CD1c-positive myeloid dendritic cell (primary cell): ENCODE results near the gene RXRB.

ENCODE experiments used
- DNase-seq: peaks from one replicate; pipeline ENCODE4 v3.0.0-alpha.2; 2016; ENCODE audit errors: extremely low spot score

The RXRB gene

DNA sequence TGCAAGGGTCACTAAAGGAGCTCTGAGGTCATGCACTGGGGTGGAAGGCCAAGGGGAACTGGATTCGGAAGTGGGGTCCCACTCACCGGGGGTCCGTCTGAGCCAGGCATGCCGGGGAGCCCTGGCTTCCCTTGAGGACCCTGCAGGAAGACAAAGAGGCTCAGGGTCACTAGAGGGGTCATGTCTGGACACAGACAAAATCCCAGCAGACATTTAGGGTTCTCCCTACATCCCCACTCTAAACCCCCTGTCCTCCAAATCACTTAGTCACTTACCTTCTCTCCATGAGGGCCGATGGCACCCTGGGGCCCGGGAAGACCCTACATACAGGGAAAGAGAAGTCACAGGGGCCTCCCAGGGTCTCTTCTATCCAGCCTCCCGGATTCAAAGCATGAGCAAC is 23.6 kb downstream of the RXRB start:
- DNase-seq: no peak

DNA sequence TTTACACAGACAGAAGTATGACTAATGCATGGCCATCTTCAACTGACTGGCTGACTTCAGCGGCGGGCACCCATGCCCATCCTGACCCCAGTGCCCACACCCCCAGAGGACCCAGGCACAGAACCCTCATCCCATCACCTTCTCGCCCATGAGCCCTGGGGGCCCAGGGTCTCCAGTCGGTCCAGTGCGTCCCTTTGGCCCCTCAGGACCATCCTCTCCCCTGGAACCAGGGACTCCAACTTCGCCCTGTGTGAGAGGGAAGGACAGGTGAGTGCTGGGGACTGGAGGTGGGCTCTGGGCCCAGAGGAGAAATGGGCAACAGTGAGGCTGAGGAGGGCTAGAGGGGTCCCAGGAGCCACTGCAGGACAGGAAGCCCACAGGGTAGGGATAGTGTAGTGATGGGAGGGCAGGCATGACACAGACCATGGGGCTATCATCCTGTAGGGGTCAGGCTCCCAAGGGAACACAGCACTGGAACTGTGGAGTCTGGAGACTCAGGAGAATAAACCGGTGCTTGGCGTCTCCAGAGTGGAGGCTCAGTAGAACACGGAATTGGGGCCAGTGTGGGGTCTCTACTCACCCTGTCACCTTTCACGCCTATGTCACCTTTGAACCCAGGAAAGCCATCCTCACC is 24.9 kb downstream of the RXRB start:
- DNase-seq: no peak

DNA sequence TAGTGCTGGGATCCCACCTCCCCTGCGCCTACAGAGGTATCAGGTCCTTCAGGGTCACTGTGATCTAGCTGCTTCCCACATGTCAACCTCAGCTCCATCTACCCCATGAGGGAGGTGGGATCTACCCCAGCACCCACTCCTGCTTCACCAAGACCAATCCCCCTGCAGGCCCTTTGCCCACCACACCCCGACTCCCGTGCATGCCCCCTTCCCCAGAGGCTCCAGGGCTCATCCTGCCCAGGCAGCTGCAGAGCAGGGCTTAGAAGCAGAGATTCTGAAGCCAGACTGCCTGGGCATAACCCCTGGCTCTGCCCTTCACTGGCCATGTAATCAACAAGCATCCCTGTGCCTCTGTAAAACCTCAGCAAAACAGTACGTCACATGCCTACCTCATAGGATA is 25.7 kb downstream of the RXRB start:
- DNase-seq: no peak

DNA sequence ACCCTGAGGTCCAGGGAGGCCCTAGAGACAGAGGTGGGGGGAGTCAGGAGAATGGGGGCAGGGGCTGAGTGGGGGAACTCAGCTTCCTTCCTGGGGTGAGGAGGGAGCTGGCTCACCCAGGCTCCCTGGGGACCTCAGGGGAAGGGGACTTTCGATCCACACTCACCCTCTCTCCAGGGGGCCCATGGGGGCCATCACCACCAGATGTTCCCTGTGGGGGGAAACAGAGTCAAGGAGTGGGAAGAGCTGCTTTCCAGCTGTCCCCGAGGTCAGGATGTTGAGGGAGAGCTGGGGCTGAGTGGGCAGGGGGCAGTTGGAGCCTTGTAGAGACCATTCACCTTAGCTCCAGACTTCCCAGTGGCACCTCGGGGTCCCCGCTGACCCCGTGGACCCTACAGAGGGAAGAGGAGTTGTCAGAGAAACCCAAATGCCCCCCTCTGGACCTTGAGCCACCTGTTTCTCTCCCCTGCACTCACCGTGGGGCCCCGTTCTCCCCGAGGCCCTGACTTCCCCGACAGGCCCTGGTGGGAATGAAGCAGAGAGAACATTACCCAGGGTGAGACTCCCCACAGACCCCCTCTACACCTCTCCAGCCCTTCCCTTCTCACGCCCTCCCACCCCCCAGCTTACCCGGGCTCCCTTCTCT is 26.8 kb downstream of the RXRB start:
- no peak for DNase-seq

DNA sequence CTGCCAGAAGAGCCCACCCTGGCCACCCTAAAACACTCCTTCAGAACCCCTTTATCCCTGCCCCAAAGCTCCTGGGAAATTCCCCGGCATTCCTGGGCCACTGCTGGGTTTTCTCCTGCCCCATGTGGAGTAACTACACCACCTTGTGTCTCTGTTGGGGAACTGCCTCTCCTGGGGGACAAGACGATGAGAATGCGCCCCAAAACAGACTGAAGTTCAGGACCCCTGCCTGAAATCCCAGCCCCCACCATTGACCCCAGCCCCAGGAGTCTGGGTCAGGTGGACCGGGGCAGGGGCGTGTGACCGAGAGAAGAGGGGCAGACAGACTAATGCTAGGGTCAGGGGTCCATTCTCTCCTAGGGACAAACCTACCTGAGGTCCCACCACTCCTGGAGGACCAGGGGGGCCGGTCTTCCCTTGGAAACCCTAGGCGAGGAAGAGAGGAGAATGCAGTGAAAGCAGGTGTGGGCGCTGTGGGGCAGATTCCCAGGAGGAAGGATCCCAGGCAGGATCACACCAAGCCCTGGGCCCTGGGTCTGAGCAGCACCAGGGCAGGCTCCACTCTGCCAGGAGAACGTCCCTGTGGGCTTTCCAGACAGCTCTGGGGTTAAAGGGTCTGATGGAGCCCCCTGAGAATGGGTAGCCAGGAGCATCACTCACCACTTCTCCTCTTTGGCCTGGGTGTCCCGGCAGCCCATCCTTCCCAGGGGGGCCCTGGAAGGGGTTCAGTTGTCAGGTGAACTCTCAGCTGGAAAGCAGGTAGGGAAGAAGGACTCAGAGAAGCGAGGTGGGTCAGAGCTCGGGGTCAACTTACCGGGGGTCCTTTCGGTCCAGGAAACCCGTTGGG is 27.6 kb downstream of the RXRB start:
- peak; percentile 51 for DNase-seq

DNA sequence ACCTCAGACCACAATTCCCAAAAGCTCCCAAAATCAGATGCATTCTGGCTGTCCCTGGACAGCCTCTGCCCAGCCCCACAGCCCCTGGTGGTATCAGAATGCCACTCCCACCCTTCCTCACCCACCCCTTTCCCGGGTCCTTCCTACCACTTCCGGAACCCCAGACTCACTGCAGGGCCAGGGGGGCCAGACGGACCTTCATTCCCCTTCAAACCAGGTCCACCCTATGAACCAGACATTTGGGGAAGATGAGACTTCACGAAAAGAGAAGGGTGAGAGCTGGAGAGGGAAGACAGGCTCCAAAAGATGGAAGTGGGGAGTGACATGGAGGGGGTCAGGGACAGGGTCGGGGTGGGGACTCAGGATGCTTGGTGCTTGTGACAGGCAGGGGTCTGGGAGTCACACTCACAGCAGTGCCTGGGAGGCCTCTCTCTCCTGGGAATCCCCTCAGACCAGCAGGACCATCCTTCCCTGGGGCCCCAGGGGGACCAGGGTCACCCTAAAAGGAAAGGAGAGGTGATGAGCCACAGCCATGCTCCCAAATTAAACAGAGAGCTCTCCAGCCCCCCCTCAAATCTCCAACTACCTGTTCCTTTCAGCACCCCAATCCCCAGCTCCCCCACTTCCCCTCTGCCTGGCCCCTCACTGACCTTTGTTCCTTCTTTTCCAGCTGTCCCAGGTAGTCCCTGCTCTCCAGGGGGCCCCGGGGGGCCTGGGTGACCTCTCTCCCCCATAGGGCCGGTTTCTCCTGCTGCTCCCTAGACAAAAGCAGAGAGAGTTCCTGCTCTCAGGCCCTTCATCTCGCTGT is 28.4 kb downstream of the RXRB start:
- no peak for DNase-seq

DNA sequence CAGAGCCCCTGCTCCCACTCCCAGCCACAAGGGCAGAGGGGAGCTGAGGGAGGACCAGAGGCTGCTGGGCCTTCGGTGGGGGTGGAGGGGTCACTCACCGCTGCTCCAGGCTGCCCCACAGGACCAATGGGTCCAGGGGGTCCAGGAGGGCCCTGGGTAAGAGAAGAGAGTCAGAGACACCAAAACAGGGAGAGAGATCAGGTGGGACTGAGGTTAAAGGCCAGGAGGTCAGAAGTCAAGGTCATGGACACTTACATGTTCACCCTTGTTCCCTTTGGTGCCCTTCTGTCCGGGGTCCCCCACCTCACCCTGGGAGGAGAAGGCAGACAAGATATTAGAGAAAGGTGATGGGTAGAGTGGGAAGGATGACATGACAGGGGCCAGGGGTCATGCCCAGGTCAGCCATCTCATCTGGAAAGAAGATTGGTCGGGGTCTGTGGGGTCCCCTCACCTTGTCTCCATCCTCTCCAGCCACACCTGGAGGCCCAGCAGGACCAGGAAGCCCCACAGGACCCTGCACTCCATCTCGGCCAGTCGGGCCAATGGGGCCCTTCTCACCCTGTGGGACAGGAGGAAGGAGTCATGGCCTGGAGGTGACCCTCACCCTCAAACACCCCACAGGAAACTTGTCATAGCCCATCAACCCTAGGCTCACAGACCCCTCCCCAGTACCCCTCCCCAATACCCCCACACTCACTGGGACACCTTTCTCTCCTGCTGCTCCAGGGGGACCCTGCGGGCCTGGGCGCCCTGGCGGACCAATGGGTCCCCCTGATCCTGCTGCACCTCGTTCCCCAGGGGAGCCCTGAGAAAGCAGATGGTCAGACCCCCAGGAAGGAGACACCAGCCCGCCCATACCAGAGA is 29.2 kb downstream of the RXRB start:
- DNase-seq: no peak

DNA sequence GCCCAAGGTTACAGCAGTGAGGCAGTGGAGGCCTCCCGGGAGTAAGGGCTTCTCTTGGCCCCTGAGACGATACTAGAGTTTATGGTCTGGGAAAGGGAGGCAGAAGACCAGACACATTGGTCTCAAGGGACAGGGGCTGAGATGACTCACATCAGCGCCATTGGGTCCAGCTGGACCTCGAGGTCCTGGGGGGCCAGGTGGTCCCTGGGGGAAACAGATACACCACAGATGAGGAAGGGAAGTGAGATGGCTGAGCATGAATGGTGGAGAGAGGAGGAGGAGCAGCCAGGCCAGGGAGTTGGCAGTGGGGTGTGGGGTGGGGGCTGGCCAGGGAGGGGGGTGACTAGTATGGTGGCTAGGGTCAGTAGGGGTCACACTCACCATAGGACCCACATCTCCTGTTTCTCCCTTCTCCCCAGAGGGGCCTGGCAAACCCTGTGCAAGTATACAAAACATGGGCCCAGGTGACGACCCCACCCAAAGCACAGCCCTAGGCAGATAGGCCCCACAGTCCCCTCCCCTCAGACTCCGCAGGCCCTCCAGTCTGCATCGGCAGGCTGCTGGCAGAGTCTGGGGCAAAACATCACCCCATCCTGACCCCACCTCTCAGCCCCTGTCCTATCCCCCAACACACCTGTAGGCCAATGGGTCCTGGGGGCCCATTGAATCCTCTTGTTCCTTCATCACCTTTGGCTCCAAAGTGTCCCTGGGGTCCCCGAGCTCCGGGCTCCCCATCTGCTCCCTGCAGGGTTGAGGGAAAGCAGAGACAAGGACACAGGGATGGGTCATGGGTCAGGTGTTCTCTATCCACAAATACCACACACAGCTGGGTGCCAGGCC is 30.1 kb downstream of the RXRB start:
- no peak for DNase-seq

DNA sequence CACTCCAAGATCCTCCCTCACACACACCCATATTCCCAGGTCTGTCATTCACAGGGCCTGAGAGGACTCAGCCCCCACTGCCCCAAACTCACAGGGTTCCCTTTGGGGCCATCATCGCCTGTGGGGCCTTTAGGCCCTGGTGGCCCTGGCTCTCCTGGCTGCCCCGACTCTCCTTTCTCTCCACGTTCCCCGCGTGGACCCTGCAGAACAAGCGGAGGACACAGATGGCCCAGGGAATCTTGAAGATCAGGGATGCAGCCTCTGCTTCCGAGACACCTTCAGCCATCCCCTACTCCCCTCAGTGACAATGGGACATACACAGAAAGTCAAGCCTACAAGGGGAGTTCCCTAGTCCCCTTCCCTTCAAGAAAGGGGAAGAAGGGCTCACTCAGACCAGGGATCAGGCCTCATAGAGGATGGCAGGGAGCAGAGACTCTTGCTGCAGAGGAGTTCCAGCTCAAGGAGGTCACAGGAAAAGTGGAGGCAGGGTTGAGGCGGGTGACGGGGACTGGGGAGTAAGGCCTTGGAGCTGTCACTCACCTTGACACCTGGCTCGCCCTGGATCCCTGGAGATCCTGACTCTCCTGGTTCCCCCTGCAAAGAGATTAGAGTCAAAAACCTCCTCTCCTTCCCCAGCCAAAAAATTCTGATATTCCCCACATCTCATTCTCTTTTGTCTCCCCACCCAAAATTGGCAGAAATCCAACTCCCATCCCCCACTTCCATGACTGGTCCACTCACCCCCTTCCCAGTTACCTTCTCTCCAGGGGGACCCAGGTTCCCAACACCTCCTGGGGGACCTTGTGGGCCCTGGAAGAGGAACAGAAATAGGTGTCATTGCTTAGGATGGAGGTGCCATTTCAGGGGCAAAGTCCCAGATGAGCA is 30.9 kb downstream of the RXRB start:
- DNase-seq: no peak

DNA sequence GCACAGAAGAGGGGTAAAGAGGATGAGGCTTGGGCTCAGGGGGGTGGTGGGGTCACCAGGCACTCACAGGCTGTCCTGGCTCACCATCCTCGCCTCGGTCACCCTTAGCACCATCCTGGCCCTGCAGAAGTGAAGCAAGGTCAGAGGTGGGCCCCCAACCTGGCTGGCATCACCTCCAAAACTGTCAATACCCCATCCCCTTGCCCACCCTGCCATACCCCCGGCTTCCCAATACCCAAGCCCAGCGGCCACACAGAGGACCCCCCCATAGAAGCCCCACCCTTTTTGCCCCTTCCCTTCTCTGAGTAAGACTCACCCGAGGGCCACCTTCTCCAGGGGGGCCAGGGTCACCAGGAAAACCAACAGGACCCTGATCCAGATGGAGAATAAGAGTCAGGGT is 31.8 kb downstream of the RXRB start:
- no peak for DNase-seq

DNA sequence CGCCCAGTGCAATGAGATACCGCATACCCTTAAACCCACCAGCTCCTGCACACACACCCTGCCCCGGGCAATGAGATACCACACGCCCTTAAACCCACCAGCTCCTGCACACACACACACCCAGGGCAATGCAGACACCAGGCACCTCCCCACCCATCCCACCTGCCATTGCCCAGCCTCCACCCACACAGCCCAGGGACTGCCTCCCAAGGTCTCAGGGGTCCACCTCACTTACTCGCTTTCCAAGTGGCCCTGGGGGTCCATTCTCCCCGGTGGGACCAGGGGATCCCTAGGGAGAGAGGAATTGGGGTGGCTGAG is 32.2 kb downstream of the RXRB start:
- no peak for DNase-seq

DNA sequence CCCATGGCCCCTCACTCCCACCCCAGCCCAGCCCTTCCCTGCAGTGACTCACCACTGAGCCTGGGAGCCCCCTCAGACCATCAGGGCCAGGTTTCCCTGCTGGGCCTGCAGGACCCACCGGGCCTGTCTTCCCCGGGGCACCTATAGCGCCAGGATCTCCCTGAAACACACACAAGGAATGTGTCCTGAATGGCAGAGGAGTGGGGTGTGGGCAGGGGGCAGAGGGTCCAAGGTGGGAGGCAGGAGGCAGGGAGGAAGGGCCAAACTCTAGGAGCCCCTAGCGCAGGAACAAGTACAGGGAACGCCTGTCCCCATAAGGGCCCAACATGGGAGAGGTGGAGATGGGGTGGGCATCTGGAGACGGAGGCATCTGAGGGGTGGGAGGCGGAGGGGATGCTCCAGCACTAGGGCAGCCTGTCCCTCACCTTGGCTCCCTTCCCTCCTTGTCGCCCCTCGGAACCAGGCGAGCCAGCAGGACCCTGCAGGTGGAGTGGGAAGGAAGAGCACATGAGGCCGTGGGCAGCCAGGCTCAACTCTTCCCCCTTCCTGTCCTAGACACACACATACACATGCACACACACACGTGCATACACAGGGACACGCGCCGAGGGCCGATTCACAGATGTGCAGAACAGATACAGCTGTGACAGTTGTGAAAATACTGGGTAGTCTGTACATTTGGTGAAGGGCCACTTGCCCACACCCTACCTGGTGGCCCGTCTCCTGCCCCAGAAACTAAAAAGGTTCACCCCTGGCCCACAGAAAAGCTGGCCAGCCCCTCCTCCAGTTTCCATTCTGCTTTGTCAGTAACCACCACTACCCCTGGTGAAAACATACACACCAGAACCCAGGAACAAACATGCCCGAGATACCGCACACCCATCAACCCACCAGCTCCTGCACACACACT is 32.8 kb downstream of the RXRB start:
- DNase-seq: no peak

DNA sequence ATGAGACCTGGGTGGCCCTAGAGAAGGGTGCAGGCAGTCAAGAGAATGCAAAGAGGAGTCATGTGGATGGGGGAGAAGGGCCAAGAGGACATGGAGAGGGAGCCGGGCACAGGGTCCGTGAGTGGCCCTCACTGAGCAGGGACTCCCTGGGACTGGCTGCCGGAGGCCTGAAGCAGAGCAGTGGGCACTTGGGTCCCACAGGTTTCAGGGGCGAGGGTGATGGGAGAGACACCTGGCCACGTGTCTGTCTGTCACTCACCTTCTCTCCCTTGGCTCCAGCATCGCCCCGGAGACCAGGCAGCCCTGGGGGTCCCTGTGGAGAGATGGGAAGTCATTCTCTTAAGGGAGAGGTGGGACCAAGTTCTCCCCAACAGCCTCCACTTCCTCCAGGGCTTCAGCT is 33.7 kb downstream of the RXRB start:
- no peak for DNase-seq

DNA sequence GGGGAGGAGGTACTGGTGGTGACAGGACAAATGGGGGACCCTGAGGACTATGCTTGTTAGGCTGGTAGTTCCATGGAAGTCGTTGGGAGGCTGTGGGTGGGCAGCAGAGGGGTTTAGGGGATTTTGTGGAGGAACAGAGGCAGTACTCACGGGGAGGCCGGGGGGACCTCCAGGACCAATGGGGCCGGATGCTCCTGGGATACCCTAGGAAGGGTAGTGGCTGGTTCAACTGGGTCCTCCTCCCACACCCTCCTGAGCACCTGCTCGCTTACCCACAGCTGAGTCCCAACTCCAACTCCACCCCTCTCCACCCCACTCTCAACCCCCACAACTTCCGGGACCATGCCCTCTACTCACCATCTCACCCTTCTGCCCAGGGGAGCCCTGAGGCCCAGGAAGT is 34.1 kb downstream of the RXRB start:
- DNase-seq: no peak

DNA sequence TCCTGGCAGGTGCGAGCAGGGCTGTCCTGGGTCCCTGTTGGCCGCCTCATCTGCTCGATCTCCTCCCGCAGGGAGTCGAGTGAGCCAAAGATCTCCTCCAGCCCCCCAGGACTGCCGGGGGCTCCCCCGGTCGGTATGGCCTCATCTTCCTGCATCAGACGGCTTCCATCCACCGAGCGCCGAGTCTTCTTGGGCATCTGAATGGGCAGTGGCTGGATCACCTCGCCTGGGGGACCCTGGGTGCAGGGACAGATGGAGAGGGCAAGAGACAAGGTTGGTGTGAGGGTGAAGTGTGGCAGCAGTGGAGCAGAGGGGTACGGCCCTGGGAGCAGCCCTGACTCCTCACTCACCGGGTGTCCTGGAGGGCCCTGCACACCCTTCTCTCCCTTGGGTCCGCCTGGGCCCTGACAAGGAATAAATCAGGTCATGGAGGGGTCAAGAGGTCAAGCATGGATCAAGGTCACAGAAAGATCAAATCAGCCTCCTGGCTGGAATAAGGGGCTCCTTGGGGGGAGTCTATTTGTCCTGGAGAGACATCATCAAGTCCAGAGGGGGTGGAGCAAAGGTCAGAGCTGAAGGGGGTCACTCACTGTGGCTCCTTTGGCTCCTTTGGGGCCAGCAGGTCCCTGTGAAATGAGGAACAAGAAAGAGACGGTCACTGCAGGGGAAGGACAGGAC is 34.7 kb downstream of the RXRB start:
- no peak for DNase-seq

DNA sequence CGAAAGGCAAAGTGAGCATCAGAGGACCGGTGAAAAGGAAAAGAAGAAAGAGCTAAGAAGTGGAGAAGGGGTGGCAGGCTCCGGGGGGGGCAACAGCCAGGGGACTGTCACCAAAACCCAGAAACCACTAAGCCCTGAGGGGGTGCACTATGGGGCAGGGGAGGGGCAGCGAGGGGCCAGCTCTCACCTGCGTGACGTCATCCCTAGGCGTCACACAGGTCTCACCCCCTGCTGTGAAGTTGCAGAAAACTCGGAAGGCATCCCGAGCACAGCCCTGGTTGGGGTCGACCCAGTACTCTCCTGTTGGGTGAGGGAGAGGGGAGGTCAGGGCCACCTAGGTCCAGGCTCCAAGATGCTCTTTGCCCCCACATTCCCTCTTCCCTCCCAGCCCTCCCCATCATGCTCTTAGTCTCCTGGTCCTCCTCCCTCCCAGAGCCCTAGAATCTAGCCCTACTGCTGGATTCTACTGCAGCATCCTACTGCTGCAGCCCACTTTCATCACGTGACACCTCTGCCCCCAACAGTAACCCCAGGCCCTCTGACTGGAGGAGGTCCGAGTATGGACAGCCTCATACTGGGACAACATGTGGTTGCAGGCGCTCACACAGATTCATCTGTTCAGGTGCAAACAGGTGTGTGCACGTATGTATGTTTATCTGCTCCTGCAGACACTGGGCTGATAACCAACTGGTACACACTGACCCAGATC is 35.6 kb downstream of the RXRB start:
- DNase-seq: no peak

DNA sequence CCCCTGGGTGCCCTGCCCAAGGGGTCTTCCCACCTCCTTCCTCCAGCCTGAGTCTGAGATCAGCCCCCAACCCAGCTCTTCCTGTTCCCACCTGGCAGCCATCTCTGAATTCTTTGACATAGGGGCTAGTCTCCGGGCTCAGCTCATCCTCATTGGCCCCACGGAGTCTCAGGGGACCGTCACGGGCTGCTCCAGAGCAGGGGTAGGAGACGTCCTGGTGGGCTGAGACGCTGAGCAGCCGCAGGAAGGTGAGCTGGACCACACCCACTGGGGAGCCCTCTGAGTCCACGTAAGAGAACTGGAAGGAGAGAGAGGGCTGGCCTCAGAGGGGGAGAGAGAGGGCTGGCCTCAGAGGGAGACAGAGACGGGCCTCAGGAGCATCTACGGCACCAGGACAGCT is 36.3 kb downstream of the RXRB start:
- DNase-seq: no peak
